ENCODE data around the gene MEOX2.

MEOX2 gene

DNA sequence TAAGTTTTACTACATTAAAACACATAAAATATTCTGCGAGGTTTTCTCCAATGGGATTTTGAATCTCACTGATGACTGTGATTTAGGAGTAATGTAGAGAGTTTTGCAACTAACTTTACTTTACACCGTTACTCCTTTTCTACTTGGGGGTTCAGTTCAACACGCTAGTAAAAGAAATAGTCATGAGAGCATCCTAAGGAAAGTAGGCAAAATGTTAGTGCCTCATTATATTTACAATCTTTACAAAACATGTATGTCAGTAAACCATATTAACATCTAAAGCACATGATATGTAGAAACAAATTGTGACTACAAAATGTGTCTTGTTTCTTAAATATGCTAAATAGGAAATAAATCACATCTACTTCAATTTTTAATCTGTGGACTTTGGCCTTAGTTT, 6.0 kb downstream of the MEOX2 start:
- DNase-seq: no peak

DNA sequence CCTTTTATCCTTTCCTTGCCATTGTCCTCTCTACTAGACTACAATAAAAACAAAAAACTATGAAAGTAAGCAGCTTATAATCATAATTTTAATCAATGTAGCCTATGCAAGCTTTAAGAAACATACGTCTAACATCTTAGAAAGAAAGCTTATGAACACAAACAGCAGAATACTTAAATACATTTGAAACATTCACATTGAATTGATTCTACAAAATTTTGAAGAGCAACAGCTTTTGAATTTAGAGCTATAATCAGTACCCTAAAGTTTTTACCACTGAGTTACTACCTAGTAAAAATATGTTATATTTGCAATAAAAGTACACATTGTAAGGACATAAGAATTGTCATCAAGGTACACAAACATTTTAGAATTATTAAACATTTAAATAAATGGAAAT, 7.2 kb downstream of the MEOX2 start:
- no peak for DNase-seq

DNA sequence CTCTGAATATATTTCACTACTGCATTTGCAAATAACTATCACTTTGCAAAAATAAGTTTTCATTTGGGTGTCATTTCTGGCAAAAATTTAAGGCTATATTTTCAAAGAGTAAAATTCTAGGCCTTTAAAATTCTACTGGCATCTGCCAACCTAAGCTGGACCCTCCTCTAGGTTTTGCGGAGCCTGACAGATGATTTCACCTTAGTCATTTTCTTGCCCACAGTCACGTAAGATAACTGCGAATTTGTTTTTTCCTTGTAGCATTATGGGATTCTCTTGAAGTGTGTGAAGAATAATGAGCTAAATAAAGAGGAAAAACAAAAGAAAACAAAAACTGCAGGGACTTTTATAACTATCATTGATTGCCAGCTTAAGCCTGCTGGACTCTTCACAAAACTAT, 7.8 kb downstream of the MEOX2 start:
- no peak for DNase-seq

DNA sequence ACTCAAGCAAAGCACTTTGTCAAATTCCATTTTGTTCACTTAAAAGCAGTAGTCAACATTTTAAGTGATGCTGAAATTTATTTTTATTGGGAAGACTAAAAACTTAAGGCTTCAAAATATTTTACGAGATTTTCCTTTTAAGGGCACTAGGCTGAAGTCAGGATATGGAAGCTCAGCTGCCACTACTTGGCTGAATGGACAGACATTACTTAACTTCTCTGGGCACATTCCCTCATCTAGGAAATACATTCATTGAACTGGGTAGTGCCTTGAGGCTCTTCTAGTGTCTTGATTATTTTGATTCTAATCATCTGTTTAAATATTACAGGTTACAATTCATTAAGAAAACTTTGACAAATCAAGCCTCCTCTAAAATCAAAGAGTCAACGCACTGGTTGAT, 11.1 kb downstream of the MEOX2 start:
- no peak for DNase-seq

DNA sequence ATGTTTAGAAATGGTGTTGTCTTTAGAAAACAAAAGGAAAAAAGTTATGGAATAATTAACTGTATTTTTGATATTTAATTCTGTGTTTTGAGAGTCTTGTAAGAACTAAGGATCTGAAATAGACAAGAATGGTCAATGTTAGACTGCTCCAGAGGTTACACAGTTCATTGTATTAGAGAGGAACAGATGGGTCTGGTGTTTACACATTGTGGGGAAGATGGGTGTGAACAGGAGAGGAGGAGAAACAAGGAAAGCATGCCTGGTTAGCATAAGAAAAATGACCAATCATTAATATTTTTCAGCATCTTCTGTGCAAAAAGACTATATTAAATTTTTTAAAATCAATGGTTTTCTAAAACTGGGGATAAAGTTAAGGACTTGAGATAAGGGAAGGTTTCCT, 11.9 kb downstream of the MEOX2 start:
- no peak for DNase-seq

DNA sequence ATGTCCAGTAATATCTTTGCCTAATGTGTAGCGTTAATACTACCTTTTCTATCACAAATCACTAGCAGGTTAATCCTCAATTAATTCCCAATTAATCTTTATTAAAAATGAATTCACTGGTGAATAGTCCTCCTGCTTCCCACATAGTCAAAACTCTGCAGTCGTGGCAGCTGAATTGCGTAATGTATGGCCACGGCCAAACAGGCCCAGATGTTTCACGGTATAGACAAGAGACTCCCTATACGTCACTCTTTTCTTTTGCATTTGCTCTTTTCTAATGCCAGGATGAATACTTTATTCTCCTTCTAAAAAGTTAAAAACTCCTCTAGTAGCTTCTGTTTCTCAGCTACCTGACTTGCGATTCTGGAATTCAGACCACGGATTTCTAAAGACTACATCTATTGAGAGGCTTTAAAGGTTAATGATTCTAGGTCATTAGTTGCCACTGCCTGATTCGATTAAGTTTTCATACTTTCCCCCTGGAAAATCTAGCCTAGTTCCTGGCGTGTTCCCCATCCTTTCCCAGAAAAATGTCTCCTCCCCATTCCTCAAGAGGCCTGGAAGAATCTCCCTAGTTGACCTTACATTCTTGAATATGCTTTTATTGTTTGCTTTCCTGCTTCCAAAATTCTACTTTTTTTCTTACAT, 16.9 kb downstream of the MEOX2 start:
- DNase-seq: no peak

DNA sequence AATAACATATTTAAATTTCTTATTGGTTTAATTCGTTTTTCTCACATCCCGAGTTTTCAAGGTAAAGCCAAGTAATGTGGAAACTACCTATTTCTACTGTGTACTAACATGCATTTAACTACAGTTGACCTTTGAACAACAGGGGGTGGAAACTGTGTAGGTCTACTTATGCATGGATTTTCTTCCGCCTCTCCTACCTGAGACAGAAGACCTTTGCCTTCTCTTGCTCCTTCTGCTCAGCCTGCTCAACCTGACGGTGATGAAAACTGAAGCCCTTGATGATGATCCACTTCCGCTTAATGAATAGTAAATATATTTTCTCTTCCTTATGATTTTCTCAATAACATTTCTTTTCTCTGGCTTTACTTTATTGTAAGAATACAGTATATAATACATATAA, 18.5 kb downstream of the MEOX2 start:
- DNase-seq: no peak

DNA sequence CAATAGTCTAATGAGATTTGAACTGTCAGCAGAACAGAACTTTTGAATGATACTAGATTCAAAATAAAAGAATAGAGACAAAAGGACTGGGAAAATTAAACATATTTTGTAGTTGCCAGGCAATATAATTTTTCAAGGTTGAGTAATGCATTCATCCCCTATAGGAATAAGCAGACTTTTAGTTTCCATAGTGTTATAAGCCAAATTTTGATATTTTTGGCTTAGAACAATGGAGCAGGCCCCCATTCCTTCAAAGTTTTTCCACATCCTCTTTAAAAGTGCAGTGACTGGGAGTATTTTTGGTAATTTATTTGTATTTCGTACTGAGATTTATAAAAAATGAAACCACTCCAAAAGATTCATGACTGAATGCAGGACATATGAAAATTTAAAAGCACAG, 24.0 kb downstream of the MEOX2 start:
- DNase-seq: no peak

DNA sequence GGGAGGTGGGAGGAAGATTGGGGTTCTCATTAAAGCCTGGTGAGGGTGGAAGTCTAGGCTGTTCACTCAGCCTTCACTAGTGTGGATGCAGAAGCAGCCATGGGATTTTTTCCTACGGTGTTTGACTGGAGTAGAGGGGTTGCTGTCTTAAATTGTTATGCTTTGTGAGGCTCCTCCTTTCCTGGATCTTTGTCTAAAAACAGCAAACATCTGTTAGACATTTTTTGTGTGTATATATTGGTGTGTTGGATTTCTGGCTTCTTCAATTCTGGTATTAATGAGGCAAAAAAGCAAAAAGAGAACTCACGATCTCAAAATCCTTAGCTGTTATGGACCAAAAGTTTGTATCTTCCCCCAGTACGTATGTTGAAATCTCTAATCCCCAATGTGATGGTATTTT, 28.2 kb downstream of the MEOX2 start:
- DNase-seq: no peak

DNA sequence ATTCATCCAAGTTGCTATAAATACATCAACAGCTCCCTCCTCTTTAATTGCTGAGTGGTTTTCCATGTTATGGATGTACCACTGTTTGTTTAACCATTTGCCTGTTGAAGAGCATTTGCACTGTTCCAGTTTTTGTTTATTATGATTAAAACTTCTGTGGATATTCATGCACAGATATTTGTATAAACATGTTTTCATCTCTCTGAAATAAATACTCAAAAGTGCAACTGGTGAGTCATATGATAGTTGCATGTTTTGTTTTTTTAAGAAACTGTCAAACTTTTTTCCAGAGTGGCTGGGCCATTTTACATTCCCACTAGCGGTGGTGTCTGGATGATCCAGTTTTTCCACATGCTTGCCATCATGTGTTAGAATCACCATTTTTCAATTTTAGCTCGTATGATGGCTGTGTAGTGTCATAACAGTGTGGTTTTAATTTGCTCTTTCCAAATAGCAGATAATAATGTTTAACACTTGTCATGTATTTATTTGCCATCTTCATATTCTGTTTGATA, 33.6 kb downstream of the MEOX2 start:
- no peak for DNase-seq

DNA sequence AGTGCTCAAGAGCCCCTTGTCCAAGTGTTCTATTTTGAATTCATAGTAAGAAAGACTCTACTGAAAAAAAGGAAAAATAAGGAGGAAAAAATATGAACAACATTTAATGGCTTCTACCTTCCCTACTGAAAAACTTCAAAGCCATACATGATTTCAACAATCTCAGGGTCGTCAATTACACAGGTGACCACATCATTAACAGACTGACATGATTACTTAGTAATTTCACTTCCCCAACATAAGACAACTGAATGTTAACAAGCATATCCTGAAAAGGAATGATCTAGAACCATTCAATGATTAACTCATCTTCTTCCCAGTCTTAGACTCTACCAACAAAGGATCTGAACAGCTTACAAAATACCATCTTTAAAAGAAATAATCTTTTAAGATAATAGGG, 34.8 kb downstream of the MEOX2 start:
- DNase-seq: no peak

DNA sequence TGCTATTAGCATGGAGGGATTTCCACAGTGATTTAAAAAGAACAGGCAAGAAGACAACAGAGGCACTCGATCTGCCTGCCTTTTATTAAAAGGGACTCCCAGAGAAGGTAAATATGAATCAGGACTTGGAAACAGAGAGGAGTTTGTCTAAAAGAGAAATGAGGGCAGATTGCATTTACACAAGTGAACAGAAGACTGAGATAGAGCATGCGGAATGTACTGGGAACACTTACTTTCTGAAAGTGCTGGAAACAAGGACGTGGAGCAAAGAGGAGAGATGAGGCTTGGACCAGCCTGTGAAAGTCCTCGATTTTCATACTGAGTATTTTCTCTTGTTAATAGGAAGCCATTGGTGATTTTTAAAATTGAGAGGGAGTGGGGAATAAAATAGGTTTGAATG, 35.7 kb downstream of the MEOX2 start:
- DNase-seq: no peak

DNA sequence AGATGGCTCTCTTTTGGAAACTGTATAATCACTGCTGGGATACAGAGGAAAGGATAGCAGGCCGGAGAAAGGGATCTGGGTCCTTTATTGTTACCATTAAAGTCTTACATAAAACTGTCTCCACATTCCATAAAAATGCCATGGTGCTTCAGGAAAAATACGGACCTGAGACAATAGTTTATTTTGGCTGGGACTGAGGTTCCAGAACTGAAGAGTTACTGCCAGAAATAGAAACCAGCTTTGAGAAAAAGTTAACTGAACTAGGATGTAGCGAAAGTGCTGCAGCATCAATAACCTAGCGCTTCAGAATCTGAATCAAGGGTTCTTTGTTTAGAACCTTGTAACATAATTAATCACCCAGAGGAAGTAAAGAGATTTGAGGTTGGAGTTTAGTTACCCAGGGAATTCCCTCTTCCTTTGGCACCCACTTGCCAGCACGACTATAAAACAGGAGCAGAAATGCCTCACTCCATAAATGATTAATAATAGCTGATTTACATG, 38.0 kb downstream of the MEOX2 start:
- DNase-seq: no peak

DNA sequence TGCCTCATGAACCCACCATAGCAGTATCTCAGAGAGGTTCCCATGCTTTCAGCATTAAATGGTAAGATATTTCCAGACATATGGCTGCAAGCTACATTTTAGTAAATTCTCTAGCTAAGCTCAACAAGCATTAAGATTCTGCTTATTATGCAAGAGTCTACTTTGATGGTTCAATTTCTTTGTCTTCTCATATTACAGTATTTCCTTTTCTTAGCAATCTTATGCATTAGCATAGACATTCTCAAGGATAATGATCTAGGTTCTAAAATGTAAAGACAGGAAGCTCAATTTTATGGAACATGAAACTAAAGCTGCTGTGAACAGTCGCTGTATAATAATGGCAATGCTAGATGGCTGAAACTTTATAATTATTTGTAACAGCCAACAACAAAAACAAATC, 39.2 kb downstream of the MEOX2 start:
- DNase-seq: no peak

DNA sequence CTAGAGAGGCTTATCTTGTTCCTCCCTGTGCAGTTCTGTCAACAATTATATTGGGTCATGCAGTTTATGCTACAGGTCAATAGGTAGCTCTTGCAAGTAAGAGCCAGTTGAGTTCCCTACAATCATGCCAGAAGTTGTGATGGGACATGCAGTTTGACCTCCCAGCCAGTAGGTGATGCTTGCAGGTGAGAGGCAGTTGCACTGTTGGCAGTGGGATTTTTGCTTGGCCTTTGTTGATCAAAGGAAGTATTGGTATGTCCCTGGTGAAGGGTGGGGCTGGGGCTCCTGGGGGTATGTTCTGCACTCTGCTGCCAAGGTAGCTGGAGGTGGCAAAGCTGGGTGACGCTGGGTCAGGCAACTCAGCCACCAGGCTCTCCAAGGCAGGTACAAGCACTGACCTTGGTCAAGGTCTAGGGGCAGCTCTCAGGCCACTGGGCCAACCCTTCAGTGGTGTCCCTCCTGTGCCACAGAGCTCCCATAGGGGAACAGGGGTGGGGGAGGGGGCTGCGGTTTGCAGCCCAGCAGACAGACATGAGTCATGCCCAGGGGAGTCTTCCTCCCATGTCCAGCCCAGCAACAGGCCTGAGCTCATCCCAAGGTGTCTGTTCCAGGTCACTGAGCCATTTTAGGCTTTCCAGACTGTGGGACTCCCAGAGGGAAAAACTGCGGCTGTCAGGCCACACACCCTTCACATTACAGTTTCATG, 43.3 kb downstream of the MEOX2 start:
- no peak for DNase-seq

DNA sequence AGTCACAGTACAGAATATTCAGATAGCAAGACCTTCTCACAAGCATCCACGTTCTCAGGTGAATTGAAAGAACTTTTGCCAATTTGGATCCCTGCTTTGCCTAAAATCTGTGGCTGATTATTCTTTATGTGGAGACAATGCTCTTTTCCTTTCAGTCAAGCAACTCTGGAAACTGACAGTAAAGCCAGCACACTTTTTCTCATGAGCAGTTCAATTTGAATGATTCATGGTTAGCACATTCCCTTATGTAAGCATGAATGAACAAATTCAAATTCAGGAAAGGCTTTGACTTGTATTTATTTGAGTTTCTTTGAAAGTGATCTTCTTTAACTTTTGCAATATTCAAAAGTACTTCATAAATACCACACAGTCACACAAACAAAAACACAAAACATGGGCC, 57.6 kb downstream of the MEOX2 start:
- DNase-seq: no peak

DNA sequence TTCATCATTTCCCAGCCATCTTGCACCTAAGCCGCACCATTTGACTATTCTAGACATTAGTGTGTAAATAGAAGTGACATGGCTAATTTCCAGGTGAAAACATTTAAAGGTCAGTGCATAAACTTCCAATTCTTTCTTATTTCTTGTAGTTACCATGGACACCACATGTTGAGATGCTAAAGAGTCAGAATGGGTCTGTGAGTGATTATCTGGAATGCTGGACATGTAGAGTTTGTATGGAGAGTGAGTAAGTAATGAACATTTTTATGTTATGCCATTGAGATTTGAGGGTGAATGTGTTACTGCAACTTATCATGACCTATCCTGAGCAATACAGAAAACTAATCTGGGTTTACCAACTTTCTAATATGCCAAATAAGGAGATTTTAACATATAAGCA, 60.4 kb downstream of the MEOX2 start:
- no peak for DNase-seq

DNA sequence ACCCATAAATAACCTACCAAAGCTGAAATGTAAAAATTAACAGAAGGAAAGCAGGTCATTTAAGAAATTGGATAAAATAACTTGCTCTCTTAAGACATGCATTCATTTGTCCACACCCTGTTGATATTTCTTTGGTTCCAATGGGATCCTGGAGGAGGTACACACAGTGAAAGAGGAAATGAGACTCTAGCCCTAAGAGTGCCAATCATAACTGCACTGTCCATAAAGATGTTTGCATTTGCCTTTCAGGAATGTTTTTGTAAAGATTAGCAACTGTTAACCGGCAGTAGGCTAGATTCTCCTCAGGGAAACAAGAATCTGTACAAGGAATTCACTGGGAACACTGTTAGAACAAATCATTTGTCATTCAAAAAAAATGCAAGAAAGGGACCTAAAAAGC, 61.0 kb downstream of the MEOX2 start:
- no peak for DNase-seq

DNA sequence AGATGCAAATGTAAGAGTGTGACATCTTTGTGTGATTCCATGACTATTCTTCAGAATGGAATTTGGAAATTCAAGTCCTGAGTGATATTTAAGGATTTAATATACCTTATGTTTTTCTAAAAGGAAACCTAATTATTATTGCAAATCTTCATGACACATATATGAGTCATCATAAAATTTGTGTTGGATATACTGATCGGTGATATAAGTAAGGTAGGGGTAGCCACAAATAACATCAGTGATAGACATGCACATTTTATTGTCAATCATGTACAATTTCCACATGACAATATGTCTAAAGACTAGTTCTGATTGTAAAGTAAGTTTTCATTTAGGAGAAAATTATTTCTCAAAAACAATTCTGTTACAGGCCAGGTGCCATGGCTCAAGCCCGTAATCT, 65.0 kb downstream of the MEOX2 start:
- no peak for DNase-seq

DNA sequence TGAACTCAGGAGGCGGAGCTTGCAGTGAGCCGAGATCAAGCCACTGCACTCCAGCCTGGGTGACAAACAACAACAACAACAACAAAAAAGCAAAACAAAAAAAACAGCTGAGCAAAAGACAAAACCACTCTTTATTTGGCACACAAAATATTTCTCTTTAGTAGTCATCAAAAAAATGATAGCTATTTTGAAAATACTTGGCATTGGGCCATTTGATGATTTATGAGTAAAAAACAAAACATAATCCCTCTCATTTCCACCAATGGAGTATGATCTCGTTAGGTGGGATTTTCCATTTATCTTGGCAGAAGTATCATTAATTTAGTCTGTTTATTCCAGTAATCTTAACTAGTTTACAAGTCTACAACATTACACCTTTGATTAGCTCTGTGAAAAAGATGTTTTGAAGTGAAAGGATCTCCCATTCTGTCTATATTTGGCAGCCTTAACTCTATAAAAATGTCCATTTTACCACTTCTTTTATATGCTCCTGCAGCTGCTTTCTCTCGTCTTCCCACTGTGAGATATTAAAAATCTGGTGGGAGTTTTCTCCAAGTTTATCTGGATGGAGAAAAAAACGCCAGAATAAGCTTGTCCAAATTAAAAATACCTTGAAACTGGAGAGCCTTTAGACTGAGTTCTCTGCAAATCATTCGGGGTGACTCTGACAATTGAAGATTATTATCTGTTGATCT, 65.8 kb downstream of the MEOX2 start:
- DNase-seq: no peak

DNA sequence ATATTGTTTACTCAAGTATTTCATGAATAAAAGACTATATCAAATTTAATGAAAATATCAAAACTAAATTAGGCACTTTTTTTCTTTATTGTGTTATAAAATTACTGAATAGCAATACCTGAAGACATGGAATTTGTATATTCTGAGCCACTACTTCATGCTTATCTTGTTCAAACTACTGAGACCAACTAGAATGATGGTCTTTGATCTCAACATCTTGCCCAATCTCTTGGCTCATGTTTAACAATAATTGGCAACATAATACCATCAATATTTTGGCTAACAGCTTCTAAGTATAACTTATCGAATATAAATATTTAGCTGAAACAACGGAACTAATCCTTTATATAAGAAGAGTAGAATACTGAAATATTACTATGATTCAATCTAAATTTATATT, 68.2 kb downstream of the MEOX2 start:
- DNase-seq: no peak

DNA sequence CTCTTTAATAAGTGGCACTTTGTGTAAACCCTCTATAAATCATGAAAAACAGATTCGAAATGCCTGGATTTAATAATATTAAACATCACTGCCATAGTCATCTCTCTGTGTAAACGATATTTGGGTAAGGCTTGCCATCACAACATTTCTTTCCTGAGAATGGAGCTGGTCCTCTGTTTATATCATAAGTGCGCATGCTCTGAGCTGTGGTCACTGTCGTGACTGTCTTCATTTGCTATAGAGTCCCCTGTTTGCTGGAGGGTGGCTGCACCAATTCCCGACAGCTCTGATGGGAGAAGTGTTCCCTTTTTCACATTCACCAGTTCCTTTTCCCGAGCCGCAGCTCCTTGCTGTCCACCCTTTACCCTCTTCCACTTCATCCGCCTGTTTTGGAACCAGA, 74.3 kb downstream of the MEOX2 start:
- DNase-seq: no peak

DNA sequence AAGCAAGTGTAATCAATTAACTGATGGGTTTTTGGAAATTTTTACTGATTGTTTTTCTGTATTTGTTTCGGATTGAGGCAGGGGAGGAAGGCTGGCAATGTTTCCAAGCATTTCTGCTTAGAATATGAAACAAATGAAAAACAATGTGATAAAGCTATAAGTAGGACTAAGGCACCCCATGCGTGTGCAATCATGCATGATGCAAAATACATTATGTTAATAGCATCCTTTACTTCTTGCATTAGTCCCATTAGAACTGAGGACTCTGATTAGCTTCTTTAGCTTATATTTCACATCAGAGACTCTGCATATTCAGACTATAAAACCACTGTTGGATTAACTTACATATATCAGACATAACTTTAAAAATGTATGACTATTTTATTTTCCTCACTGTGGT, 76.0 kb downstream of the MEOX2 start:
- DNase-seq: no peak

DNA sequence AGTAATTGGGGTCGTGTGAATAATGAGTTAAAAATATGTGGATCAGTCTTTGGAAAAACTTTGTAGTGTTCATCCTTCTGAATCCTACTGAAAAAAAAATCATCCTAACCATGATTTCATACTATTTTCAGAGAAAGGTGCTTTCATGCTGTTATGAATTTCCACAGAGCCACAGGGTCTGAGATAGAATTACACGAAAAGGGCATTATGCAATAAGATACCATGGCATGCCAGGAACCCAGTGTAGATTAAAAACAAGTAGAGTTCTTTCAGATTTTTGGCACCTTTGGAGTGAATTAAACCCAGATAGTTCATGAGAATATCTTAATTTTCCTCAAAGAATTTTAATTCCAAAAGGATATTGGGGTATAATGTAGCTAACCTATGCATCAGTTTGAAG, 77.2 kb downstream of the MEOX2 start:
- DNase-seq: no peak

Data from cerebellar nuclear complex (tissue), 1 donor.